Suppressor macrophage treated with lipopolysaccharide for 4 hours (primary cell): ENCODE results near the gene FAM110D.

ENCODE experiments used
- DNase-seq: peaks from one replicate; pipeline ENCODE4 v3.0.0-alpha.2; 2020

FAM110D gene

GRCh38 chr1:26130695-26131094 lies 28.2 kb upstream of the FAM110D start:
- DNase-seq, result no peak

DNA sequence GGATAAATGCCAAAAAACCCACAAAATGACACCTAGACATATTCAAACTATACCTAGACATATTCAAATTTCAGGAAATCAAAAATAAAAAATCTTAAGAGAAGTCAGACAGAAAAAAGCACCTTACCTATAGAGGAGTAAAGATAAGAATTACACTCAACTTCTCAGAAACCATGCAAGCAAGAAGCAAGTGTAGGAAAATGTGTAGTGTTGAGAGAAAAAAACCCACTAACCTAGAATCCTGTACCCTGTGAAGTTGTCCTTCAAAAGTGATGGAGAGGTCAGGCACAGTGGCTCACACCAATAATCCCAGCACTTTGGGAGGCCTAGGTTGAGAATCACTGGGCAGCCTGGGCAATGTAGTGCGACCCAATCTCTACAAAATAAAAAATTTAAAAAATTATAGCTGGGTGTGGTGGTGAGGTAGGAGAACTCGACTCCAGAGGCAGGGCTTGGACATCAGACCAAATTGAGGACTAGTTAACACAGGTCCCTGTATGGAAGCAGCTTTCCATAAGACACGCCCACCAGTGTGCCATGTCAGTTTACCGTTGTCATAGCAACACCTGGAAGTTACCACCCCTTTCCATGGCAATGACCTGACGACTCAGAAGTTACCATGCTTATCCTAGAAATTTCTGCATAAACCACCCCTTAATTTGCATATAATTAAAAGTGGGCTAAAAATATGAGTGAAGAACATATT lies 26.6 kb upstream of the FAM110D start:
- no peak for DNase-seq

- DNase-seq, result no peak
Measured at GRCh38 chr1:26132834-26133167, 26.1 kb upstream of the FAM110D start.

DNA sequence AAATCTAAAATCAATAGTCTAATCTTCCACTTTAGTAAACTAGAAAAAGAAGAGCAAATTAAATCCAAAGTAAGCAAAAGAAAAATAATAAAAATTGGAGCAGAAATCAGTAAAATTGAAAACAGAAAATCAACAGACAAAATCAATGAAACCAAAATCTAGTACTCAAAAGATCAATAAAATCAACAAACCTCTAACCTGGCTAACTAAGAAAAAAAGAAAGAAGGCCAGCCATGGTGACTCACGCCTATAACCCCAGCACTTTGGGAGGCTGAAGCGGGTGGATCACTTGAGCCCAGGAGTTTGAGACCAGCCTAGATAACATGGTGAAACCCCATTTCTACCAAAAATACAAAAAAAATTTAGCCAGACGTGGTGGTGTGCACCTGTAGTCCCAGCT lies 24.4 kb upstream of the FAM110D start:
- DNase-seq, result no peak

- no peak for DNase-seq
Measured at GRCh38 chr1:26138974-26139558, 19.8 kb upstream of the FAM110D start.

- no peak for DNase-seq
Measured at GRCh38 chr1:26142159-26142558, 16.7 kb upstream of the FAM110D start.

DNA sequence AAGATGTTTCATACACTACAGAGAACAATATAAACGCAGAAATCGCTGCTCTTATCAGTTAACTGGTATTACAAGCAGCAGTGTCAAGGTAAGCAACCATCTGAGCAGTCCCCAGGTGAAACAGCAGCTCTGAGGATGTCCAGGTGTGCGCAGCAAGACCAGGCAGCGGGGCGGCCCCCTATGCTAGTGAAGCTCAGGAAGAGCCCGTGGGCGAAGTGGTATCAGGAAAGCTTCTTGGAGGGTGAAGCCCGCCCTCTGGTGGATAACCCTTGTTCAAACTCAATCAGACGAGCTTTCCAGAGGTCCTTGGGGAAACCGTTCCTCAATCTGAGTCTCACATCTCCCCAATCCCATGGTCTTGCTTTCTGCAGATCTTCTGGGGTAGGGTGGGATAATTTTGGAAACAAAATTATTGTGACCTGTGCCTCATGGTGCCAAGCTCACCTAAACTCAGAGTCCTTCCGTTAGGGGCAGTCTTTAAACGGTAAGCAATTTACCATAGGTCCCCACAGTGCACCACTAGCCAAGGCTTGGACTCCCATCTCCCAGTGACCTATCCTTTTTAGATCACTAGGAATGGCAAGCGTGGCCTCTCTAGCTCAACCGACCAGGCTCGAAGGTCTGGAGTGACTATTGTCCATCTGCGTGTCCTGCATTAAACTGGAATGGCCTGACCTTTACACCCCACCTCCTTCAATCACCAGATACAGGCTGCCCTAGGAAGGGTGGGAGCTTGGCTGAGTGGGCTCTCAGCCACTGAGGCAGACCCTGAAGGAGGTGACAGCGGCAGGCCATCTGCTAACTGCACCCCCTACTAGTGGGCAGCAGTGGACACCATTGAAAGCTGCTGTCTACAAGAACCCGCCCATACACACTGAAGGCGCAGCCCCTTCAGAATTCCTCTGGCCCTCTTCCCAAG lies 13.6 kb upstream of the FAM110D start:
- DNase-seq, result peak; percentile 90

GRCh38 chr1:26145960-26146294 lies 13.0 kb upstream of the FAM110D start:
- no peak for DNase-seq

DNA sequence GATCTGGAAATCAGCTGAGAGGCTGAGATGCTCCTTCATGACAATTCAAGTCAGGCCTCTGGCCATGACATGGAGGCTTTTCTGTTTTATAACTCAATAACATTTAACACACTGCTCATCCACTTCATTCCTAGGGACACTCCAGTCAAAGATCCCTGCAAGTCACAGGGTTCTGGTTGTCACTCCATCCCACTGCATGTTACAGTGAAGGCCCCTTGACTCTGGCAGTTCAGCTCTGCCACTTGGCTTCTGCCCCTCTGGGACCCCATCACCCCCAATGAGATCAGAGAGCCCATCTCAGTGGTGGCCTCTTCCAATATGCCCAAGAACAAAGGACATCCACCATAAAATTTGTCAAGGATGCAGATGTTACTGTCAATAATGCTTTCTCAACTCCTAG lies 10.0 kb upstream of the FAM110D start:
- no peak for DNase-seq

- DNase-seq, result peak; percentile 41
Measured at GRCh38 chr1:26153966-26154532, 4.8 kb upstream of the FAM110D start.

DNA sequence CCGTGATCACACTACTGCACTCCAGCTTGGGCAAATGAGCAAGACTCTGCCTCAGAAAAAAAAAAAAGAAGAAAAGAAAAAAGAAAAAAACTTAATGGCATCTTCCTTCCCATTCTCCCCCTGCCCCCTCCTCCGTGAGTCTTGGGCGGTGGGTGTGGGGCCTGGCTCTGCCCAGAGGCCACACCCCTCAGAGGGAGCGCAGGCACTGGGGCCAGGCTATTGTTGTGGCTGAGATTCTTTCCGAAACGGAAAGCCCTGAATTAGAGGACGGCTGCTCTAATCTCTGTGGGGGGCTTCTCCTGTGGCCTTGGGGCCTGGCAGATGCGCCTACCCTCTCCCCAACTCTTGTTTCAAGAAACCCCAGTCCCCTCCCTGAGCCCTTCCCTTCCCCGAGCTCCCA lies 4.1 kb upstream of the FAM110D start:
- DNase-seq, result no peak

DNA sequence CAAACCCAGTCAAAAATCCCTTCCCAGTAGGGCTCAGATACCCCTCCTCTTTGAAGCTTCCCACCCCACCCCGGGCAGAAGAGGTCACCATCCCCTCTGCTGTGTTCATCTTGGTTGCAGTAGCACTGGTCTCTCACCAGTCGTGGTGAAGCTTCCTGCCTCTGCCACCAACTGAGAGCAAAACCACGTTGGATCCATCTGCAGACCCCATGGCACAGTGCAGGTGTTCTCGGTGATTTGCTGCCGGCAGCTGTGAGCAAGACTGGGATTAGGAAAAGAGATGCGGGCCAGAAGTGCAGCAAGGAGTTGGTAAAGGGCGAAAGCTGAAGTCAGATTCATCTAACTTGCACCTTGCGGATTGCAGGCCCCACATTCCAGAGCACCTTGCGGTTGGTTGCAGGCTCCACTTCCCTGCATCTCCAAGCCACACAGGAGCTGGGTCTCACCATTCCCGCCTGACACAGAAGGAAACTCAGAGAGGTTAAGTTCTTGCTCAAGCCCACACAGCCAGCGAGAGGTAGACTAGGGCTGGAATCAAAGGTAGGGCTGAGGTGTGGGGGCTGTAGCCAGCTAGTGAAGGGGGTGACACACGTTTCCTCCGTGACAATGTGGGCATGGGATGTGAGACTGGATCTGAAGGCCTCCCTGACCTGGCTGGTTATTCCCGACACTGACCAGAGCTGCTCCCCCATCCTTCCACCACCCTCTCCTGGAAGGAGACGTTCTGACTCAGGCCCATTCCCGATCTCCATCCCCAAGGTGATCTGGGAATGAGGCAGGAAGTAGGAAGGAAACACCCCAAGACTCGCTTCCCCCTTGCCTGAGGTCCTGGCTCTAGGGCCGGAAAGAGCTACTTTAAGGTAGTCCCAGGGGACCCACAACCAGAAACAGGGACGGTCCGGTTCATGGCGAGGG lies 3.3 kb upstream of the FAM110D start:
- DNase-seq, result no peak

GRCh38 chr1:26156285-26157038 lies 2.4 kb upstream of the FAM110D start:
- no peak for DNase-seq

DNA sequence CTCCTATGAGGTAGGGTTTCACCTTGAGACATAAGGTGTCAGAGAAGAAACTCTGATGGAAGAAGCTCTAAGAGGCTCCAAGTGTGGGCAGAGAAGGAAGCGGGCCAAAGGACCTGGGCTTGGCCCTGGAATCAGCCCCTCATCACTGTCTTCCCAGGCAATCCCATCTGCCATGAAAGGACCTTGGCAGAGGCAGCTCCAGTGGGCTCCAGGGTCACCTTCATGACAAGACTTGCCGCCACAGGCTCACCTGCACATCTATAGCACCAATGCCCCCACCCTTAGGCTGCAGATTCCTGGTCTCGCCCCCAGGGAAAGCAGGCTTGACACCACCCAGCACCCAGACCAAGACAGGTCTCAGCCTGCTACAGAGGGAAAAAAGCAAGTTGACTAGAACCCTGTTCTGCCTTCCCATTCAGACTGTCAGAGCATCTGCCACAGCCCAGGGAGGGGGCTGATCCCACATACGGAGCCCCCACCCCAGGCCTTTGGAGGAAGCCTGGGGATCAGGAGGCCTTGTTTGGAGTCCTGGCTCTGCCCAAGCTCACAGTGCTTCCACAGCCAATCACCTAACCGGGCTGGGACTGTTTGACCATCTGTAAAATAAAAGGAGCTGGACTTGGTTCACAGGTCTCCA lies 490 bp upstream of the FAM110D start:
- no peak for DNase-seq

DNA sequence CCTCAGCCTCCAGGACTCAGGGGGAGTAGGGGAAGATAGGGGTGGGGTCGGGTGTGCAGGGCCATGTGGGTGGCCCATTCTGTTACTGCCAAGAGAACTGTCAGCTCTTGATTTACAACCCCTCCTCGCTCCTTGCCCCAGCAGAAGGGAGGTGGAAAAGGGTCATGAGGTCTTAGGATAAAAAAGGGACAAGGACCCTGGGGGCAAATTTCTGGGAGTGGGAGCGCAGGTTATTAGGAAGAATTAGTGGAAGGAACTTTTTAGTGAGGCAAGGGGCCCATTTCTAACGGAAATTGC lies 812 bp downstream of the FAM110D start:
- no peak for DNase-seq

DNA sequence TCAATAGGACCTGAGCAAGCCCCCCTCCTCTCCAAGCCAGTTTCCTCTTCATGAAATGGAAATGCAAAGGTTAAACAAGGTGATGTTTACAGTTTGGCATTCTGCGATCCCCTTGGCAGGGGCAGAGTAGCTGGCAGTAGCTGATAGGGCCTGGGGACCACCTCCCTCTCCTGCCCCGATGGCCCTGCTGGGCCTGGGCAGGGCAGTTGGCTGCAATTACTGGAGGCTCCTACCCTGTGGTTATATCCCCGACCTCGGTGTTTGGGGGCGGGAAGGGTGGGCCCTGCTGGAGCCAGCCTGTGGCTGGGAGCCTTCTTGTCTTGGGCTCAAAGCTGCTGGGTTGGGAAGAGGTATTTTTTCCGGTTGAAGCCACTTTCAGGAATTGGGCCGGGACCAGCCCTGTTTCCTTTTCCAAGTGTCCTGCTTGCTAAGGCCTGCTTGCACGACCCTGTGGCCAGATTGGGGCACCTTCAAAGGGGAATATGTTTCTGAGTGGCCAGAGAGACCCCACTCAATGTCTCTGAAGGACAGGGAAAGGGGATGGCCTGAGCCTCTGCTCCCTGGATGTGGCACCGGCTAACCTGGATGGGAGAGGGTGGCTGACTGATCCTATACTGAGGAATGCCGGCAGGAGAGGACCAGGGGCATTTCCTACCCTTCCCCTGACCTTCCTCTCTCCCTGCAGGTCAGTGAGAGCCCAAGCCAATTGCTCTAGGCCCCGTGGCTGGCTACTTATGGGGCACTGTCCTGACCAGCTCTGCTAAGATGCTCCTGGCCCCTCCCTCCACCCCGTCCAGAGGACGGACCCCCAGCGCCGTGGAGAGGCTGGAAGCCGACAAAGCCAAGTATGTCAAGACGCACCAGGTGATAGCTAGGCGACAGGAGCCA lies 1.9 kb downstream of the FAM110D start:
- DNase-seq, result no peak

DNA sequence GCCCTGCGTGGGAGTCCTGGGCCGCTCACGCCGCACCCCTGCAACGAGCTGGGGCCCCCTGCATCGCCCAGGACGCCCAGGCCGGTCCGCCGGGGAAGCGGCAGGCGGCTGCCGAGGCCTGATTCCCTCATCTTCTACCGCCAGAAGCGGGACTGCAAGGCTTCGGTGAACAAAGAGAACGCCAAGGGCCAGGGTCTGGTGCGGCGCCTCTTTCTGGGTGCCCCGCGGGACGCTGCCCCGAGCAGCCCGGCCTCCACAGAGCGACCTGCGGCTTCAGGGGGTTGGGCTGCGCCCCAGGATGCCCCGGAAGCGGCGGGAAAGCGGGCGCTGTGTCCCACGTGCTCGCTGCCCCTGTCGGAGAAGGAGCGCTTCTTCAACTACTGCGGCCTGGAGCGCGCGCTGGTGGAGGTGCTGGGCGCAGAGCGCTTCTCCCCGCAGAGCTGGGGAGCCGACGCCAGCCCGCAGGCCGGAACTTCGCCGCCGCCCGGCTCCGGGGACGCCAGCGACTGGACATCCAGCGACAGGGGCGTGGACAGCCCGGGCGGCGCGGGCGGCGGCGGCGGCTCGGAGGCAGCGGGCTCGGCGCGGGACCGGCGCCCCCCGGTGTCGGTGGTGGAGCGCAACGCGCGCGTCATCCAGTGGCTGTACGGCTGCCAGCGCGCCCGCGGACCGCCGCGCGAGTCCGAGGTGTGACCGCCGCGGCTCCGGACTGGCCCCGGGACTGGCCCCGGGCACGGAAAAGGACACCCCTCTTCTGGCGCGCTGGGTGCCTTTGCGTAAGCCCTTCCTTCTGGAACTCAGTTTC lies 2.7 kb downstream of the FAM110D start:
- peak; percentile 52 for DNase-seq

- DNase-seq, result no peak
Measured at GRCh38 chr1:26162220-26162709, 3.4 kb downstream of the FAM110D start.

GRCh38 chr1:26163684-26164035 lies 4.8 kb downstream of the FAM110D start:
- DNase-seq, result no peak
